GM12872 (cell line): ENCODE results near the gene ZNF285.

ENCODE experiments used
- CTCF ChIP-seq: IDR thresholded peaks from 3 replicates; pipeline ENCODE4 v1.5.1; 2011; ENCODE audit warnings: low read depth, mild to moderate bottlenecking, low read length, moderate library complexity; ENCODE audit not compliant: insufficient read depth

ZNF285 gene

GRCh38 chr19:44371815-44372480 lies 29.5 kb downstream of the ZNF285 start:
- no peak for TF ChIP-seq CTCF

GRCh38 chr19:44367024-44367423 lies 34.4 kb downstream of the ZNF285 start:
- TF ChIP-seq CTCF, result no peak

- no peak for TF ChIP-seq CTCF
Observed at GRCh38 chr19:44356383-44357111, 44.9 kb downstream of the ZNF285 start, which contains the start of gene ZNF112. TSS of gene ZNF112 (minus strand) at chr19:44356680. CDS start at chr19:44340539, 16,141 bp downstream.

- no peak for TF ChIP-seq CTCF
Observed at GRCh38 chr19:44346556-44346955, 54.9 kb downstream of the ZNF285 start.

- TF ChIP-seq CTCF, result no peak
Observed at GRCh38 chr19:44345959-44346358, 55.4 kb downstream of the ZNF285 start.

GRCh38 chr19:44344255-44344654 lies 57.2 kb downstream of the ZNF285 start:
- no peak for TF ChIP-seq CTCF

GRCh38 chr19:44341794-44342193 lies 59.6 kb downstream of the ZNF285 start:
- no peak for TF ChIP-seq CTCF
